Mesodermal cell (in vitro differentiated cells): ENCODE data around the gene MAN2B2.

ENCODE experiments used
- H3K27ac ChIP-seq: 2 replicates; pipeline ENCODE4 v1.7.0; 2013; ENCODE audit warnings: mild to moderate bottlenecking, low read depth, low read length, moderate library complexity; ENCODE audit not compliant: severe bottlenecking
- H3K36me3 ChIP-seq: 2 replicates; pipeline ENCODE4 v1.7.1; 2013; ENCODE audit warnings: mild to moderate bottlenecking, low read length, moderate library complexity; ENCODE audit not compliant: control insufficient read depth, insufficient read depth
- H3K4me1 ChIP-seq: one replicate; pipeline ENCODE4 v1.7.1; 2013; ENCODE audit warnings: mild to moderate bottlenecking, low read length; ENCODE audit not compliant: insufficient read depth, control insufficient read depth, poor library complexity, severe bottlenecking
- H3K4me3 ChIP-seq: 2 replicates; pipeline ENCODE4 v1.7.0; 2013; ENCODE audit warnings: low read length, control low read depth, mild to moderate bottlenecking; ENCODE audit not compliant: insufficient read depth, poor library complexity, severe bottlenecking; ENCODE audit errors: extremely low read depth
- H3K9me3 ChIP-seq: 2 replicates; pipeline ENCODE4 v1.7.1; 2013; ENCODE audit warnings: mild to moderate bottlenecking, low read length, moderate library complexity; ENCODE audit not compliant: control insufficient read depth
- WGBS, 2 experiments: methylation state at CpG; one replicate each; pipeline ENCODE4 v1.1.5; 2013; ENCODE audit warnings: missing lambda C conversion rate in 2 of 2; ENCODE audit not compliant: insufficient coverage in 2 of 2; 5-methylcytosine and 5-hydroxymethylcytosine counted together

The MAN2B2 gene

DNA sequence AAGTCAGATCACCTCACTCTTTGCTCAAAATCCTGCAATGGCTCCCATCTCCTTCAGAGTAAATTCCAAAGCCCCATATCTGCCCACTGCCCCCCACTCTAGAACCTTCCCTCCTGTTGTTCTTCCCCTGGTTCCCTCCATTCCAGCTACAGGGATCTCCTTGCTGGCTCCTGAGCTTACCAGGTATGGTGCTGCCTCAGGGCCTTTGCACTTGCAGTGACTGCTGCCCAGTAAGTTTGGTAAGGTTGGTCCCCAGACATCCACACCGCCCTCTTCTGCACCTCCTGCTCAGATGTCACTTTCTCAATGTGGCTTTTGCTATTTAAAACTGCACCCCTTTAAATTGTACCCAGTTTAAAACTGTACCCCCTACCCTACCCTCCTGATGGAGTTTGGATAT lies 7.8 kb upstream of the MAN2B2 start:
- WGBS, 2 experiments = 83 to 100% methylated on average over 1 of the region's 1 CpG
- Histone ChIP-seq H3K4me3 (no peak overlapping the region), H3K9me3 (peaks cover 8% of the 10 kb centered on the region), H3K27ac (no peak overlapping the region), H3K36me3 (no peaks in the 10 kb centered on the region), H3K4me1 (peaks cover 3% of the 10 kb centered on the region)

DNA sequence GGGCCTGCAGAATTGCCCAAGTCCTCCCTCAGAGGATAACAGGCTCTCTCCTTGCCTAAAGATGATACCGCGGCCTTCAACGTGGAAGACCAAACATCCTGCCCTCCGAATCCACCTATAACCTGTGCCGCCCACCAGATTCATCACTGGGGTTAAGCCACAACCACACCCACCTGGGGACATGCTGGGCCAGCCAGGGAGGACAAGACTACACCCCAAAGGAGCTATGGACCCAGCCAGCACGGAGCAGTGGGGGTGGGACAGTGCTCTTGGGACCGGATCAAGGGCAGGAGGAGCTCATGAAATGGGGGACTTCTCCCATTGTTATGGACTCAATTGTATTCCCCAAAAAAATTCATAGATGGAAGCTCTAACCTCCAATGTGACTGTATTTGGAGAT lies 6.8 kb upstream of the MAN2B2 start:
- no peaks in the 10 kb centered on the region for H3K36me3 ChIP-seq
- 87 to 90% methylated on average over 5 to 6 of the region's 7 CpGs for WGBS, 2 experiments
- H3K4me1 ChIP-seq = peaks cover 3% of the 10 kb centered on the region

DNA sequence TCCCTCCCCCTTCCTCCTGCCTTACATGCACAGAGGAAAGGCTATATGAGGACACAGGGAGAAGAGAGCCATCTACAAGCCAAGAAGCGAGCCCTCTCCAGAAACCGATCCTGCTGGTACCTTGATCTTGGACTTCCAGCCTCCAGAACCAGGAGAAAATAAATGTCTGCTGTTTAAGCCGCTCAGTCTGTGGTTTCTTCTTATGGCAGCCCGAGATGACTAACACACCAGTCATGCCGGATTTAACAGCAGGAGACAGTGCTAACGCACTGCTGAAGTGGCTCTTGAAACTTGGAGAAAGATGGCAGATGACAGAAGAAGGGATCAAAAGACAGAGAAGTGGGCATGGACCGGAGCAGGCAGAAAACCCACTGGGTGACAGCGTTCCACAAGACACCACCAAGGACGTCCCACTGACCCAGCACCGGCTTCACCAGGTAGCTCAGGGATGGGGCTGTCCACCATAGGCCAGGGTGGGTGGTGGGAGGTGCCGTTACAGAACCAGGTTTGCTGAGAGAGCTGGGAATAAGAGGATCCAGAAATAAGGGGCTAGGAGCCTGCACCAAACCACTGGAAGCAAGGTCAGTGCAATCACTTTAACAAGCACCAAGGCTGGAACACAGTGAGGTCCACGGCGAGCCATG lies 6.2 kb upstream of the MAN2B2 start:
- 64 to 66% methylated on average over 12 of the region's 13 CpGs for WGBS, 2 experiments
- no peak overlapping the region for H3K27ac ChIP-seq
- H3K4me1 ChIP-seq = peaks cover 3% of the 10 kb centered on the region
- H3K9me3 ChIP-seq = peaks cover 8% of the 10 kb centered on the region
- H3K4me3 ChIP-seq = no peak overlapping the region
- H3K36me3 ChIP-seq = no peaks in the 10 kb centered on the region

More for the DNA sequence above, 6.8 kb upstream of the MAN2B2 start:
- H3K4me3 ChIP-seq = no peak overlapping the region
- no peak overlapping the region for H3K27ac ChIP-seq
- peaks cover 8% of the 10 kb centered on the region for H3K9me3 ChIP-seq

DNA sequence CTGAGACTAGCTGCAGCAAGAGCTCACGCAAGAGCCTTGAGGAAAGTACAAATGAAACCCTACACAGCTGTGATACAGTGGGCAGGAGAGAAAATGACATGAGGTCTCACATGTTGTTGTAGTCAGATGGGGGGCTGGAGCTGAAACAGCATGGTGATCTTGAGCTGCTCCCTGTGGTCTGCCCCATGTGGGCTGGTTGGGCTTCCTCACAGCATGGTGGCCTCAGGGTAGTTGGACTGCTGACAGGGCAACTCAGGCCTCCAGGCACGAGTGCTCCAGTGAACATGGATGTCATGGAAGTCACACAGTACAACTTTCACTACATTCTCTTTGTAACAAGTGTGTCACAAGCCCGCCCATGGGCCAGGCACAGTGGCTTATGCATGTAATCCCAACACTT lies 3.4 kb upstream of the MAN2B2 start:
- H3K36me3 ChIP-seq = no peaks in the 10 kb centered on the region
- H3K4me1 ChIP-seq = peaks cover 3% of the 10 kb centered on the region
- WGBS, 2 experiments = 71 to 93% methylated on average over 1 to 3 of the region's 3 CpGs
- peaks cover 8% of the 10 kb centered on the region for H3K9me3 ChIP-seq
- H3K4me3 ChIP-seq = no peak overlapping the region
- no peak overlapping the region for H3K27ac ChIP-seq

DNA sequence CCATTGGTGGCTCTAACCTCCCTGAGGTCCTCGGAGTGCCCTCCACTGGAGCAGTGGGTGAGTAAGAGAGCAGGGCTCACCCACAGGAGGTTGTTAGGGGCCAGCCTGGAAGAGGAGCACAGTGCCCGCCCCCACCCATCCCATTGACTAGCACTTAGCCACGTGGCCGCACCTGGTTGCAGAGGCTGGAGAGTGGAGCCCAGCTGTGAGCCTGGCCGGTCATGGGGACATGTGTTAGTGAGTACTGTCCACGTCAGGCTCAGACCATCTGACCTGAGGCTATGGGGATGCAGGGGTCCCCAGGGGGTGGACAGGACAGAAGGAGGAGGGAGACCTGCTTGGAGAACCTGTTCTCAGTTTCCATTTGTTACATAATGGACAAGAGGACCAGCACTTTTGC lies 1.4 kb upstream of the MAN2B2 start:
- Histone ChIP-seq H3K9me3 (peaks cover 1% of the 10 kb centered on the region), H3K27ac (no peak overlapping the region), H3K36me3 (peaks cover 8% of the 10 kb centered on the region), H3K4me1 (peaks cover 3% of the 10 kb centered on the region), H3K4me3 (no peak overlapping the region)
- WGBS, 2 experiments = 65 to 77% methylated on average over 4 of the region's 6 CpGs

DNA sequence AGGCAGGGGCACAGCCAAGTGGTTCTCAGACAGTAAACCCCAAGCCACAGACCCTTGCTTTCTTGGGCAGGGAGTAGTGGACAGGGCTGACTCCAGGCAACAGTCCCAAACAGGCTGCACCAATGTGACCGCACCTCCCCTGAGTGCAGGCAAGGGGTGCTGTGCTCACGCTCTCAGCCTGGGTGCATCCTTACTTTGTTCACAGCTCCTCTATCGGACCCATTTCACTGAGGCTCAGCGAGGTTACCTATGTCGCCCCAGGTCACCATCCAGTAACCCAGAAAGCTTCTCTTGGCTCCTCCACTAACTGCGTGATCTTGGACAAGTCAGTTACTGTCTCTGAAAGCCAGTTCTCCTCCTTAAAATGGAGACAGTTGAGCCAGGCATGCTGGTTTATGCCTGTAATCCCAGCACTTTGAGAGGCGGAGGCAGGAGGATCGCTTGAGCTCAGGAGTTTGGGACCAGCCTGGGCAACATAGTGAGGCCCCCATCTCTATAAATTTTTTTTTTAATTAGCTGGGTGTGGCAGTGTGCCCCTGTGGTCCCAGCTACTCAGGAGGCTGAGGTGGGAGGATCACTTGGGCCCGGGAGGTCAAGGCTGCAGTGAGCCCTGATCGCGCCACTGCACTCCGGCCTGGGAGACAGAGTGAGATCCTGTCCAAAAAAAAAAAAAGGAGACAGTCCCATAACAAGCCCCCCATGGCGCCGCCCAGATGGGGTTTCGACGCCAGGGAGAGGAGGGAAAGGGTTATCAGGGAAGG lies 823 bp upstream of the MAN2B2 start:
- no peak overlapping the region for H3K27ac ChIP-seq
- 54 to 73% methylated on average over 9 to 12 of the region's 16 CpGs for WGBS, 2 experiments
- no peaks in the 10 kb centered on the region for H3K9me3 ChIP-seq
- peaks cover 12% of the 10 kb centered on the region for H3K36me3 ChIP-seq
- peaks cover under 1% of the 10 kb centered on the region for H3K4me1 ChIP-seq
- H3K4me3 ChIP-seq = peak overlapping the region; percentile 65

DNA sequence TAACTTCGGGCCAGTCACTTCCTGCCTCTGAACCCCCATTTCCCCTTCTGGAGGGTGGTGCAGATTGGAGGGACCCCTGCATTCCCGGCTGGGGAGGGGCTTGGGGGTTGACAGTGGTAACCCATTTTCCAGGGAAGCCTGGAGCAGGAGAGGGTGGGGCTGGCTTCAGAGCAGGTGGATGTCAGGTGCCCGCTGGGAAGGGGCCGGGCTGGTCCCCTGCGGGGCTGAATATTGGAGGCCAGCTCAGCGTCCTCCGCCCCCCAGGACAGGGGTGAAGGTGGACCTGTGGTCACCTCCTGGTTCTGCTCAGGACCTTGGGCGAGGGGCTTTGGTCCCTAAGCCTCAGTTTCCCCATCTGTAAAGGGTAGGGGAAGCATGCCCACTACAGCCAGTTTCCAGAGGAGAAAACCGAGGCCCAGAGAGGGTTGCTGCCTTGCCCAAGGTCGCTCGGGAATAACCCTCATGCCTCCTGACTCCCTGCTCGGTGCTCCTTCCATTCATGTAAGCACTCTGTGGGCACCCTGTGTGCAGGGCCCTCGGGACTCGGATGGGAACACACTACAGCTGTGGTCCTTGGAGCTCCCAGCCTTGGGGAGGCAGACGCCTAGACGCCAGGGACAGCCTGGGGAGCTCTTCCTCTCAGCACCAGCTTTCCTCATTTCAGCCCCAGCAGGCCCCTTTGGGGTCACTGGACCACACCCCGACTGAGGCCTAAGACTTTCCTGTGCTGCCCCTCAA lies 683 bp downstream of the MAN2B2 start:
- no peaks in the 10 kb centered on the region for H3K4me1 ChIP-seq
- H3K27ac ChIP-seq = no peak overlapping the region
- 67 to 80% methylated on average over 13 to 14 of the region's 17 CpGs for WGBS, 2 experiments
- peaks cover 14% of the 10 kb centered on the region for H3K36me3 ChIP-seq
- peak overlapping the region; percentile 65 for H3K4me3 ChIP-seq
- H3K9me3 ChIP-seq = no peaks in the 10 kb centered on the region

DNA sequence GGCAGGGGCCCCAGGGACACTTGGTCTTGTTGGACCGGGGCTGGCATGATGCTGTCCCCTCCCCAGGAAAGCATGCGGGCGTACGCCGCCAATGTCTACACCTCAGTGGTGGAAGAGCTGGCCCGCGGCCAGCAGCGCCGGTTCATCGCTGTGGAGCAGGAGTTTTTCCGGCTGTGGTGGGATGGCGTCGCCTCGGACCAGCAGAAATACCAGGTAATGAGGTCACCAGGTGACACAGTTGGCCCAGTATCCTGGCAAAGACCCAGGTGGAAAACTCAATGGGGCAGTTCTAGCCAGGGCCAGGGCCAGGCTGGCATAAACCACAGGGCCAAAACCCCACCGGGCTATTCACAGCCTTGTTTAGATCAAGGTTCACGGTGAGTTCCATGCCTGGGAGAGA lies 1.5 kb downstream of the MAN2B2 start:
- no peaks in the 10 kb centered on the region for H3K4me1 ChIP-seq
- no peak overlapping the region for H3K4me3 ChIP-seq
- H3K27ac ChIP-seq = no peak overlapping the region
- H3K36me3 ChIP-seq = peaks cover 15% of the 10 kb centered on the region
- H3K9me3 ChIP-seq = no peaks in the 10 kb centered on the region
- WGBS, 2 experiments = 93 to 96% methylated on average over 16 of the region's 16 CpGs

DNA sequence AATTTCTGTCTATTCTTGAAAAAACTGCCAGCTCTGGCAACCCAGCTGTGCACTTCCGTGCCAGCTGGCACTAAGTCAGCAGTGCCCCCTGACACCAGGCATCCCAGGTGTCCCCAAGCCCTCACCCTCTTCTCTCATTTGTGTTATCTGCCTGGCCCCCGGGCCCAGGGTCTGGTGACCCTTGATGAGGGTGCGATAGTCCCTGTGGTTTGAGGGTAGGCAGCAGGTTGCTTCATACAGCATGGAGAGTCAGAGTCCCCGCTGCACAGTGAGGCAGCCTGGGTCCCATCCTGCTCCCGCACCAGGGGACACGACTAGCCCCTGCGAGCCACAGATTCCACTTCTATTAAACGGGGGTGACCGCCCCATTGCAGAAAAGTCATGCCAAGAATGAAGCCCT lies 1.9 kb downstream of the MAN2B2 start:
- Histone ChIP-seq H3K36me3 (peaks cover 15% of the 10 kb centered on the region), H3K9me3 (no peaks in the 10 kb centered on the region), H3K4me3 (no peak overlapping the region), H3K27ac (no peak overlapping the region), H3K4me1 (no peaks in the 10 kb centered on the region)
- WGBS, 2 experiments = 93 to 96% methylated on average over 8 of the region's 9 CpGs

DNA sequence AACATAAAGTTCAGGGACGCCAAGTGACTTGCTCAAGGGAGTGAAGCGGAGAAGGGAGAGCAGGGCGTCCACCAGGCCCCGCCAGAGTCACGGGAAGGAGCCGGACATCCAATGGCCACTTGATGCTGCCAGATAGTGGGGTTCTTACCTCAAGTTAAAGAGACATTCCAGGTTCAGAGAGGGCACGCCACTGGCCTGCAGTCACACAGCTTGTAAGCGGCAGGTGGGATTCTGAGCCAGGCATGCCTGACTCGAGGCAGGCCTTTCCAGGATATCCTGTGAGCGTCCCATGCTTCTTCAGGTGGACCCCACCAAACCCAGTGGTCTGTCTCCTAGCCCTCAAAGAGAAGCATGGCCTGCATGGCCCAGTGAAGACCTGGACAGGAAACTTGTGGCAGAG lies 2.4 kb downstream of the MAN2B2 start:
- WGBS, 2 experiments = 89 to 94% methylated on average over 9 to 10 of the region's 10 CpGs
- H3K4me3 ChIP-seq = no peak overlapping the region
- peaks cover 15% of the 10 kb centered on the region for H3K36me3 ChIP-seq
- H3K27ac ChIP-seq = no peak overlapping the region
- no peaks in the 10 kb centered on the region for H3K4me1 ChIP-seq
- no peaks in the 10 kb centered on the region for H3K9me3 ChIP-seq
